Mucosa of gallbladder (tissue), 1 donor: ENCODE data around the gene GCC2. TPM values are rescaled to one million over a fixed set of nuclear protein-coding genes. Genes with fewer than 3 reads are reported as not detected.

Source experiments
- total RNA-seq: library from RNA; stranded (reverse); gene quantifications from one replicate; pipeline ENCODE4 v1.2.1, GENCODE V29; 2021
- donor health status: DM: no; HTN: no; CAD: no.

GCC2 gene
- total RNA-seq, 1 donor from 2014 or later: 85.7 TPM

Other genes with a start within 250 kb of the GCC2 start
- gene SULT1C3, start 209.2 kb upstream of the GCC2 start, total RNA-seq: 0.23 TPM
- gene SULT1C2, start 160.3 kb upstream of the GCC2 start, total RNA-seq: 154 TPM
- gene SULT1C4, start 71.3 kb upstream of the GCC2 start, total RNA-seq: 117 TPM
- 64.1 TPM for gene LIMS1, start 85.3 kb downstream of the GCC2 start, total RNA-seq